ENCODE results near the gene CCDC34.

The CCDC34 gene

DNA sequence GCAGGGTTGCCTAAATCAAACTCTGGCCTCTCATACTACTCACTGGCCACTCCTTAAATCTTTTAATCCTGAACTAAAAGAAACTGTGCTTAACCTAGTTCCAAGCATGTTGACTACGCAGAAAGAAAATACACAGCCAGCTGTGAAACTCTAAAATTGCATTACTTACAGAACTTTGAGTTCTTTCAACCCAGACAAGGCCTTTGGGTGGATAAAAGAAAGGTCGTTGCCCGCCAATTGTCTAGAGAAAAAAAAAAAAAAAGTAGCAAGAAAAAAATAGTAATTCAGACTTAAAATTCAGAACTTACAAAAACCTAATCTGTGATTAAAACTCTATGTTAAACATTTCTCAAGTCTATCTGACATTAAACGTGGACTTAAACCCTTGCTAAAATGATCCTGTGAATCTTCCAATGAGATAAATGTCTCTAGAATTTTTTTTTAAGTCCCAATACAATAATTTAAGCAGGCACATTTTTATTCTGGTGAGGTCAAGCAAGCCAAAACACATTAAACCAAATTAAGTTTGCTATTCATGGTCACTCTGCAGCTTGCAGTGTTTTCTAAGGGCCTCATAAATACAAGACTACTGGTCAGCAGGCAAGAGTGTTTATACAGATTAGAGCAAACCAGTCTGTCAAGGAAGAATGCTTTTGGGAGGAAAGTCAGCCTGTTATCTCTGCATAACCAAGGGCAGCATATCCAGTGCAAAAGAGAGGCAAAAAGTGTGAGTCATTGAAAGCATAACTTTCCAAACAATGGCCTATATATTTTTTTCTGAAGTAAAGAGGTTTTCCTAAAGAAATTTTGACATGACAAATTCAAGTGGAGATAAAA is 29.5 kb upstream of the CCDC34 start:
- DNase-seq (ENCODE audit: low spot score) = peak; percentile 9

DNA sequence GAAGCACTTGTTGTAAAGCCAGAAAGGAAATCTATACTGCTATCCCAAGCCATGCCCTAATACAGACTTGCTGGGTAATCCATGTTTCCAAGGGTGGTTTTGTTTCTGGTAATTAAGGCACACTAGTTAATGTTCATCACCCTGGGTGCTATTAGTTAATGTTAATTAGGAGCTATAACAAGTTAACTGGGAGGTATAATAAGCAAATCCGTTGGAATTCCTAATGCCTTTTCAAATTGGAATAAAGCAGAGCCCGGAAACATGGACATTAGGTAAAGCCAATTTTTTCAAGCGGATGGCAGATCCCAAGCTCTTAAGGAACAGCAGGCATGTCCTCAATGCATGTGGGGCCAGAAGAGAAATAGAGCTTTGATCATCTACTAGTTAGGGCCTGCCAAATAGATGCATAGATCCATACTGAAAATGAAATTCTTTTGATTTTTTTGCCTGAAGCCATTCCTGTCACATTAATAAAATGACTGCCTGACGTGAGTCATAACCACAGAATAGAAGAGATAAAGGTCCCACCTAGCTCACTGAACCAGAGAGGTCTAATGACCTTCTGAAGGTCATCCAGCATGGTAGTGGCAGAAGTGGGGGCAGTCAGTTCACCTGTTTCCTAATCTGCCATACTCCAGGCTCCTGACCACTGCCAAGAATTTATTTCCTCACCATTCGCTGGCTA is 28.5 kb upstream of the CCDC34 start:
- DNase-seq (ENCODE audit: low spot score) = no peak

- no peak for DNase-seq (ENCODE audit: low spot score)
Measured at GRCh38 chr11:27390318-27391295, 27.6 kb upstream of the CCDC34 start.

DNA sequence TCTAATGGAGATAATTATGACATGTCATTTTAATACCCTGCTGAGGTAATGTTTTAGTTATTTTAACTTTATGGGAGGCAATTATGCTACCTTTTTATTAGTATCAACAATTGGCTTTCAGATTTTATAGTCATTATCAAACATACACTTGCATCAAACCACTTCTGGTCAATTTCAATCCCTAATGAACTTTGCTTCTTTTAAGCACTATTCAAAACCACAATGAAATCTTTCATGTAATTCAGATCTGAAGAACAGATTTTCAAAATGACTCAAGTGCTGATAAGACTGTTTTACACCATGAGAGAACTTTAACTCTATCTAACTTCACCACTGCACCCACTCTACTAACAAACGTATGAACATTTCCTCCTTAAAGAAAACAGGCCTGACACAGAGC is 25.9 kb upstream of the CCDC34 start:
- DNase-seq (ENCODE audit: low spot score) = no peak

DNA sequence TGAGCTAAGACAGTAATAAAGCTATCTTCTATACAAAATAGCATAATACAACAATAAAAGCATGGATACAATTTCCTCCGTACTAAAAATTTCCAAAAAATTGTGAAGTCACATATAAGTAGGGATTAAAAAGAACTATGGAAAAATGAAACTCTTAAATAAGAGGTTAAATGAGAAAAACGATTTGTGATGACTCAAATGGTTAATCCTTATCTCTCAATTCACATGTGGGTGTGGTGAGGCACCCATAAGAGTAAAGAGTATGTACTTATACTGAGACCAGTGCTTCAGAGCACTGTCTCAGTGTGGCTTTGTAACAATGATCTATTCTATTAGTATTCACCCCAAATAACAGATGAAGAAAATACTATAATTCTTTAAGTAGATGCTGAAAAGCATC is 25.0 kb upstream of the CCDC34 start:
- DNase-seq (ENCODE audit: low spot score) = no peak

DNA sequence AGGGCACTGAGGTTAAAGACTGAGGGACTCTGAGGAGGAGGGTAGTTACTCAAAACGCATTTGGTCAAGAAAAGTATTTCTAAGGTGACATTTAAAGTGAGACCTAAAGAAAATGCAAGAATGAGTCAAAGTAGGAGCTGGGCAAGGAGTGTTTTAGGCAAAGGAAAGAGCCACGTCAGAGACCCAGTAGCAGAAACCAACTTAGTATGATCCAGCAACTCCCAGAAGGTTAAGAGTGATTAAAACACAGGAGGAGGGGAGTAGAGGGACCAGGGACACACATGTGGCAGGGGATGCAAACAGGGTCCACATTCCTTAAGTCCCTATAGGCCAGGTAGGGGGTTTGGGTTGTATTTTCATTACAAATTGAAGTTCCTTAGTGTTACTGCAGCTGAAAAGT is 24.3 kb upstream of the CCDC34 start:
- no peak for DNase-seq (ENCODE audit: low spot score)

DNA sequence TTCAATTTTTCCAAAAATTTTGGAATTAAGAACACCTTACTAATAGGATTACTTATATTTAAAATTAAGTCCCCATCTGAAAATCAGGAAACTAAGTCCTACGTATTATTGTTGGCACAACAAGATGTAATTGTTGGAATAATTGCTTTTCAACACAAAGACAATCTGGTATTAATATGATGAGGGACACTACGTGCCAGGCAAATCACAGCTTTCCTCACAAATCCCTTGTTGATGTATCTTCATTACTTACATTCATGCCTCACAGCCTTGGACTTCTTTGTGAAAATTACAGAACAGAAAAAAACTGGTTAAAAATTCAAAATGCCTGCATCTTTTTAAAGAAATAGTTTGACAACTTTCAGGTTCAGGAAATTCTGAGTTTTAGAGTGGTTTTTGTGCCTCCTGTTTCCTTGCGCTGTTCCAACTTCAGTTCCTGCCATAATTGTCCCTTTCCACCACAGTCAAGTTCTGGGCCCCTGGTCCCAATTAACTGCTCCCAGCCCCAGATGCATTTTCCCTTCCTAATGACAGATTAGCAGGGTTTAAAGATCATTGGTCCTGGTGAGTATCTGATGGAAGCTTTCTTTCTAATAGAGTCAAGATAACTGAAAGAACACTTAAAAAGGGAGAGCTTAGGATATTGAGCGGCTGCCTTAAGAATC is 23.3 kb upstream of the CCDC34 start:
- DNase-seq (ENCODE audit: low spot score) = no peak

GRCh38 chr11:27385245-27385644 is 22.2 kb upstream of the CCDC34 start:
- no peak for DNase-seq (ENCODE audit: low spot score)

GRCh38 chr11:27384227-27384626 is 21.2 kb upstream of the CCDC34 start:
- no peak for DNase-seq (ENCODE audit: low spot score)

GRCh38 chr11:27383645-27384044 is 20.6 kb upstream of the CCDC34 start:
- DNase-seq (ENCODE audit: low spot score) = no peak

DNA sequence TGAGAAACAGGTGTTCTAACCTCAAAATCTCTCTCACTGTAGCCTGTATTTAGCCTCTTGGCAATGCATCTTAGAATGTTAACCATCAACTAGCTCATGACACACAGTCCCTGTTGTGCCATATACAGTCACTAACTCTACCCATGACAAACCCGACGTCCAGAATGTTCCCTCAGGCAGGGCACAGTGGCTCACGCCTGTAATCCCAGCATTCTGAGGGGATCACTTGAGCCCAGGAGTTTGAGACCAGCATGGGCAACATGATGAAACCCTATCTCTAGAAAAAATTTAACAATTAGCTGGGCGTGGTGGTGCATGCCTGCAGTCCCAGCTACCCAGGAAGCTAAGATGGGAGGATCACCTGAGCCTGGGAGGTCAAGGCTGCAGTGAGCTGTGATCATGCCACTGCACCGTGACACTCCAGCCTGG is 18.2 kb upstream of the CCDC34 start:
- no peak for DNase-seq (ENCODE audit: low spot score)

GRCh38 chr11:27380771-27381170 is 17.8 kb upstream of the CCDC34 start:
- DNase-seq (ENCODE audit: low spot score) = no peak

DNA sequence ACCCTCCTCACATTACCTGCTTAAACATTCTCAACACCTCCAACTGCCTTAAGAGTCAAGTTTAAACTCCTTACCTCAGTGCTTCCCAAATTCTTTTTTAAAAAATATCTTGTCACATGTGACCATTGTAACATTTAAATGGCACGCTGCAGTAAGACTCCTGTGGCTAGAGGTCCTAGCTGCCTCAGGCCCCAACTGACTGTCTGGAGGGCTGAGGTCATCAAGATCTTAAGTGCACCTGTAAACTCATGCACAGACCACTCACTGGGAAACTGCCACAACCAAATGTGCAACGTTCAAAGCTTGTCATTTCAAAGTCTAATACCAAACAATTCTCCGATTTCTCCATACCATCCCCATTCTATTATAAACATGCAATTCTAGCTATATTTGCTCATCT is 16.4 kb upstream of the CCDC34 start:
- DNase-seq (ENCODE audit: low spot score) = no peak

GRCh38 chr11:27375370-27375769 is 12.4 kb upstream of the CCDC34 start:
- DNase-seq (ENCODE audit: low spot score) = no peak

DNA sequence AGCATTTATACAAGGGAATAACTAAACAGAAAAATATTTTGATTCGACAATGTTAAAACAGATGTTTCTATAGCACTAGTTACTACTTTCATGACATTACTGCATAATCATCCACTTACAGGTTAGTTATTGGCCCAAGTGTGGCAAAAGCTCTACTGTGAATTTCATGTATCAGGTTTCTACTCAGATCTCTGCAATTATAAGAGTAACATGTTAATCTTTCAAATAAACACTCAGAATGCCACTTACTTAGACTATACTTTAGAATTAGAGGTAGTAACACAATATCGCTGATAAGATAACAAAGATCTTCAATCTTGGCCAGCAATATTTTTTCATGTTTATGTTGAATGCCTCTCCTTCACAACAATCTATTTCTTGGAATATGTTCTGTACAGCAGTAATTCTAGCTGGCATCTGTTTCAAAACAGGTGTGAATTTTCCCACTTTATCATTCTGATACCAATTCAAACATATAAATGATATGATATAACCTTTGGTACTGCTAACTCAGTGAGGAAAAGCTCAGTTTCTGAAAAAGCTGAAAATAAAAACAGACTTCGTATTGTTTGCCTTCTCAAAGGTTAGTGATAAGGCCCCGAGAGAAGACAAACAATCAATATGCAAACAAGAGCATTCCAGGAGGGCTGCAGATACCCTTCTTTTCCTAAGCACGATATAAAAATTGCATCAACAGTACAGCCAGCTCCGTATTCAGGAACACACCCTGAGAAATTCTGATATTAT is 11.0 kb upstream of the CCDC34 start:
- no peak for DNase-seq (ENCODE audit: low spot score)

DNA sequence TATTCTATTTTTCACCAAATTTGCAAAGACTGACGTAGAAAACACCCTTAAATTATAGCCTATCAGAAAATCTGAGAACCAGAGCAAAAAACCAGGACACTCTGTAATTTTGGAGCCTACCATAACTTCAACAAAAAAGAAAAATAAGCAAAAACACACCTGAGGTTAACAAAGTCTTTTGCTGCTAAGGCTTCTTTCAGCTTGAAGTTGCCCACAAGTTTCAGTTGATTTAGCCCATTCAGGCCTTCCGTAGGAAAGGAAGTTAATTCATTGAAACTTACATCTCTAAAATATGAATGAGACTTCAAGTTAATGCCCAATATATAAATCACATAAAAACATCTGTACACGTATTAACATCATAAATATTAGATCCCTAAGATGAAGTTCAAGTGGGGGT is 10.4 kb upstream of the CCDC34 start:
- DNase-seq (ENCODE audit: low spot score) = no peak

DNA sequence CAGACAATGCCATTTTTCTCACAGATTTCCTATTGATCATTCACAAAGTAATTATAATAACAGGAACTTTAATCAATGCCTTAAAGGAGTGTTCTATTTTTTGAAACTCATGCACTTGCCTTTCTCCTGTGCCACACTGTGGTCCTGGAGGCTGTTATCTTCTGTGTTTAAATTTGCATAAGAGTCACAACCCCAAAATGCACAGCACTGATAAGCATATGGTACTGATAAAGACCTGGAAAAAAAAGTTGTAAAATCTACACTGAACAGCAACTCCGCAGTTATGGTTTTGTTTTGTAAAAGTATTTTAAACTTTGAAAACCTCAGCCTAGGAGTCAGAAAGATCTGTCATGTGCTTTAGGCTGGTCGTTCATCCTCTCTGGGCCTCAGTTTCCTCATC is 9.1 kb upstream of the CCDC34 start:
- DNase-seq (ENCODE audit: low spot score) = no peak

DNA sequence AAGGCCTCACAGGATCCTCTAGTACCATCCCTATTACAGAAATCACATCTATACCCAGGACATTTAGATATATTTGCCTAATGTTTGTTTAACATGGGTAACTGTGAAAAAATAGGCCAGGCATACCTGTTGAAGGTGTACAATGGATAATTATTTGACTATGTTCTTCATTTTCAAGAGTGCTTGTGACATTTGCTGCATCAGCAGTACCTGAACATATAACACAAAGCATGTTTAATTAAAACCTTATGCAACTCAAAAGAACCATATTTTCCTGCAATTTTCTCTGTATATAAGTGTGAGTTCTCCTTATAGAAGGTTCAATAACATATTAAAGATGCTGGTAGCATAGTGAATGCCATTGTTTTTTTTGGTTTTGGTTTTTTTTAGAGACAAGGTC is 8.5 kb upstream of the CCDC34 start:
- DNase-seq (ENCODE audit: low spot score) = no peak

- DNase-seq (ENCODE audit: low spot score) = no peak
Measured at GRCh38 chr11:27370374-27370773, 7.4 kb upstream of the CCDC34 start.

DNA sequence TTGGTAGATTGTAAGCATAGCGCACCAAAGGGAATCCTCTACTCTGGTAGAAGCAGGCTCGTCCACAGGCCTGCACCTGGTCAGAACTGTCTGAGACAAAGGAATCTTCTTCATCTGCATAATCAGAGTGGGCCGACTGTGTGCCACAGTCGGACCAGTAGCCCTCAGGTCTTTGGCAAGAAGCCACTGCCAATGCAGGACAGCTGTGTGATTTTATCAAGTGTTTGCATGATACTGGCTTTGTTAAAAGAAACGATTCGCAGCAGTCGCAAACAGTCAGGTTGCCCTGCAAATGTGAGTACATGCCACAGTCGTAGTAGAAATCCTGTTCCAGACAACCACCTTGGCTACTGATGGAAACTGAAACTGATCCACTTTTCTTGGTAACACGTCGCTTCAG is 4.9 kb upstream of the CCDC34 start:
- no peak for DNase-seq (ENCODE audit: low spot score)

DNA sequence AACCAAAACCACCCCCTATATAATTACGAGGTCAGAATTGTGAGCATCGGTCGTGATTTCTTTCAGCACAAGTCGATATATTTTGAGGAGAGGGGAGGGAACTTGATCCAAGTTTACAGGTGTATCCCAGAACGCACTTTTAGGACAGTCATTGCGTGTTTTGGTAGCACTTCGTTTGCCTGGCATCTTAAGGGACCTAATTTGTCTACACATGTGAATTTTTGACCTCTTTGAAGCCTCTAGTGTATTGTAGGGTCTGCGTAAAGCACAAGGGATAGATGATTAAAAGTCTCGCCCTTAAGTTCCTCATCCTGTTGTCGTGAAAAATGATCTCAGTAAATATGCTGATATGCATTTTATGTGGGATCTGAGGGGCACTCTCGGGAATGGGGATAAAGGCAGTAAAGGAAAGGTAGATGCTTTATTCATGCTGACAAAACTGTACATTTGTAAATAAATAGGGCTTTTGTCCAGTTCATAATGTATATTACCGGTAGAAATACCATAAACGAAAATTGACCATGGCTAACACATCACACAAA is 632 bp upstream of the CCDC34 start:
- DNase-seq (ENCODE audit: low spot score) = no peak

Measured in kidney capillary endothelial cell (primary cell).